ENCODE measurements around the gene UBE2D2.

The UBE2D2 gene

GRCh38 chr5:139648205-139649081 lies 87.3 kb downstream of the UBE2D2 start, which contains the start of gene CXXC5:
Gene CXXC5 (plus strand): TSS chr5:139648349. CDS start chr5:139680524, 32,175 bp downstream.
- DNase-seq (ENCODE audit: low spot score), result peak; percentile 93

GRCh38 chr5:139649082-139649991 lies 88.2 kb downstream of the UBE2D2 start:
- no peak for DNase-seq (ENCODE audit: low spot score)

DNA sequence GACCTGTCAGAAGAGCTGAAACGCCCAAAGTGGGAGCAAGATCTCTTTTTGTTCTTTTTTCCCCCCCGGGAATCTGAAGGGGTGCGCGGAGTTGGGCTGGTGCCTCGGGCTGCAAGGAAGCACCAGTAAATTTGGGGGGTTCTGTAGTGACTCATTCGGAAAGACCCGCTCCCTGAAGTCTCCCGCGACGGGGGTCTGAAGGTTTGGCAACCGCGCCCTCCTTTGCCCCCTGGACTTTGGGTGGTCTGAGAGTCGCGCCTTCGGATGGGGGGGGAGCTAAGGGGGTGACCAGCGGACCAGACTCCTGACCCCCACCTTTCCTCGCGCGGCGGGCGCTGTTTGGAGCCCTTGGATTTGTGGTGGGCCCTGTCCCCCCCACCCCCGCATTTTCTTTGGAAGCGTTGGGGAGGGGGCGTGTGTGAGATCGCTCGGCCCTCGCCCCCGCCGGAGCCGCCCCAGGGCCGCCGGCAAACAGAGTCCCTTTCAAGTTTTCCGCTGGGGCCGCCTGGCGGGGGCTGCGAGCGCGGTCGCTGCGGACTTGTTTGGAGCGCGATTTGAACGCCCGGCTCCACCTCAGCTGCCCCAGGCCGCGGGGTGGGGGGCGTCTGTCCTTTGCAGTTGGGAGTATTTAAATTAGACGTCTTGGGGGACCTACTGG lies 89.0 kb downstream of the UBE2D2 start:
- no peak for DNase-seq (ENCODE audit: low spot score)

DNA sequence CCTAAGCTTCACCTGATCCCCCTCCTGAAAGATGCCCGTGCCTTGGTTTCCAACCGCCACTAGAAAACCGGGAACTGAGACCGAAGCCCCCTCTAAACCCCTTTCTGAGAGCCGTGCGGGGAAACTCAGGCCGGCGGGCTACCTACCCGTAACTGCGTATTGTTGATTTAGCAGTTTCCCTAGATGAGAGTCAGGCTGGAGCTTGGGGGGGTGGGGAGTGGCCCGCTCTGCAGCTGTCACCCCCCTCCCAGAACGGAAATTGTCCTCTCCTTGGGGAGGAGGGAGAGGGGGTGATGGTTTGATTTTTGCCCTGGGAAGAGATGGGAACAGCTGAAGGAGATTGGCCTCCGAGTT lies 89.5 kb downstream of the UBE2D2 start:
- DNase-seq (ENCODE audit: low spot score), result no peak

GRCh38 chr5:139651043-139651834 lies 90.1 kb downstream of the UBE2D2 start:
- peak; percentile 58 for DNase-seq (ENCODE audit: low spot score)

- DNase-seq (ENCODE audit: low spot score), result peak; percentile 81
Measured at GRCh38 chr5:139651853-139652787, 91.0 kb downstream of the UBE2D2 start.

- DNase-seq (ENCODE audit: low spot score), result no peak
Measured at GRCh38 chr5:139652788-139653241, 91.7 kb downstream of the UBE2D2 start.

- no peak for DNase-seq (ENCODE audit: low spot score)
Measured at GRCh38 chr5:139653616-139654015, 92.5 kb downstream of the UBE2D2 start.

DNA sequence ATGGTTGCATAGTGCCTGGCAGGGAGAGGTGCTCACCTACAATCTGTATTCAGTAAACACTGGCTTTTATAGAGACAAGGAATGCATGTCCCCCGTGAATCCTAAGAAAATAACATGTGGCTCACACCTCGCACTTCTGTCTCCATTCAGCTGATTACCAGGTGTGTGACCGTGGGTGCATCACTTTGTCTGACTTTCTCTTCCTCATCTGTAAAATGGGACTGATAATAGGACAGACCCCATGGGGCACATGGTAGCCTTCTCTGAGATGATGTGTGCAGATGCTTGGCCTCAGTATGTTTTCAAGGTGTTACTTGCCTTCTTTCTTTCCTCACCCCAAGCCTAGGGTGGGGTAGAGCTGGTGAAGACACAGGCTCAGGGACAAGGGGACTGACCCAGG lies 93.3 kb downstream of the UBE2D2 start:
- no peak for DNase-seq (ENCODE audit: low spot score)

DNA sequence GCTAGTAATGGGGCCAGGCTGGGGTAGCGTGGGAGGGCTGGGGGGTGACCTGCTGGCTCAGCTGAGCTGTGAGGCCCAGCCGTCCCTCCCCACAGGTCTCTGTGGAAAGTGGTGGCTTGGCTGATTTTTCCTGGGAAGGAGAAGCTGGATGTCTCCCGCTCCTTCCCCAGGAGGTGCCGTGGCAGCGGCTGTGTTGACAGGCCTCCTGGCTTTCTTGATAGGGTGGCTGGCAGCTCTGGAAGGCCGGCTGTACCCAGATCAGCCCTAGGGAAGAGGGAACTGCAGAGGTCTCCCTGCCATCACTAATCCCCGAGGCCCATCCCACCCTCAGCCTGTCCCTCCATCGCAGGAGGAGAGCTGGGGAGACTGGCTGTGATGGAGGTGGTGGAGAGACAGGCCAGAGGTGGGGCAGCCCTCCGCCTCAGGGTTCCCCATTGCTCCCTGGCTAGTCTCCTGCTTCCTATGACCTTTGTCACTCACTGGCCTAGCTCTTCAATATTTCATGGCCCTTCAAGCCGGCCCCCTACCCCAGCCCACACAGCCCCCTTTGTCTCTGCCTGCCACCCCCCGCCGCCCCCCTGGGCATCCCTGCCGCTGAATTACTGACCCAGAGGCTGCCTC lies 93.8 kb downstream of the UBE2D2 start:
- DNase-seq (ENCODE audit: low spot score), result no peak

DNA sequence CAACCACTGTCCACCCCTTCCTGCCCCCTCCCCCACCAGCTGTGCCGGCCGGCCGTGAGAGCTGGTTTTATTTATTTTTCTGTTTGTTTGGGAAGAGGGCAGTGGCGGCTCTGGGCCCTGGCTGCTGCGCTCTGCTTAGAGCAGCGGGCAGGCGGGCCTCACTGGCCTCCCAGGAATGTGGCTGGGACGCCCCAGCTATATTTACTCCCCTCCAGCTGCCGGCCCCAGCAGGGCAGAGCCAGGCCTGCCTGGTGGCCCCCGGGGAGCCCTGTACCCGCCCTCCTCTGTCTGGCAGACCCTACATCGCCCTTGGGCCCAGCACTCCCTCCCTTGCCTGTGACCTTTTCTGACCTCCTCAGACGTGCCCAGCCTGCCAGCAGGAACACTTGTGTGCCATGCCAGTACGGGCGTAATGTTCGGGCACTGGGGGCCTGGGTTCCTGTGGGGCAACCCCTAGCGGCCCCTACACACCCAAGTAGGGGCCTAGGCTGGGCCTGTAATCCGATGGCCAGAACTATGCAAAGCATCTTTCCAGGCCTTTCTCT lies 94.7 kb downstream of the UBE2D2 start:
- peak; percentile 60 for DNase-seq (ENCODE audit: low spot score)

GRCh38 chr5:139657363-139658321 lies 96.5 kb downstream of the UBE2D2 start:
- DNase-seq (ENCODE audit: low spot score), result no peak

DNA sequence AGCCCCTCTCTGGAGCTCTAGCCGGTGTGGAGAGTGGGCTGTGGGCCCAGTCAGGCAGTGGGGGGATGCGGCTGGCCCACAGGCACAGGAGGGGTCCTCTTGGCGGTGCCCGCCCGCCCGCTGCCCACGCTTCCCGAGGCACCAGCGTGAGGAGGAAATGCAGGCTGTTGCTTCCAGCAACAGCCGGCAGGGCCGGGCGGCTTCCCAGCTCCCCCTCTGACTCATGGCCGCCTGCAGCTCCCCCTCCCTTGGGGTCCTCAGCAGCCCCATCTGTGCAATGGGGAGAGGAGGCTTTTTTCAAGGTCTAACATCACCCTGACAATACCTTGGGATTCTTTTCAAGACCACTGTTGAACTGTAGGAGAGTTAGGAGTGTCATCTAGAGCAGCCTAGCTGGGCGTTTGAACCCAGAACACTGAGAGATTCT lies 97.4 kb downstream of the UBE2D2 start:
- peak; percentile 61 for DNase-seq (ENCODE audit: low spot score)

- DNase-seq (ENCODE audit: low spot score), result peak; percentile 66
Measured at GRCh38 chr5:139658928-139659667, 98.0 kb downstream of the UBE2D2 start.

GRCh38 chr5:139659695-139660101 lies 98.6 kb downstream of the UBE2D2 start:
- DNase-seq (ENCODE audit: low spot score), result no peak

- DNase-seq (ENCODE audit: low spot score), result no peak
Measured at GRCh38 chr5:139660105-139660922, 99.2 kb downstream of the UBE2D2 start.
